Measurements from ENCODE around the gene KCNJ5.
"Not testable (repeated sequence)": the region's sequence is repeated elsewhere in the genome, so short reads cannot be mapped to it uniquely, and the experiment has no call there.

The KCNJ5 gene

GRCh38 chr11:128908391-128909246, 17.5 kb downstream of the KCNJ5 start:
- in situ Hi-C loops (cut with HindIII; ENCODE audit: low sequenced_read_pairs): no loop called here

GRCh38 chr11:128909438-128910125, 18.4 kb downstream of the KCNJ5 start:
- in situ Hi-C loops (cut with HindIII; ENCODE audit: low sequenced_read_pairs): no loop called here

- in situ Hi-C loops (cut with HindIII; ENCODE audit: low sequenced_read_pairs): no loop called here
Observed at GRCh38 chr11:128910576-128910975, 19.4 kb downstream of the KCNJ5 start.

GRCh38 chr11:128911239-128911638, 20.1 kb downstream of the KCNJ5 start:
- in situ Hi-C loops (cut with HindIII; ENCODE audit: low sequenced_read_pairs): no loop called here

- in situ Hi-C loops (cut with HindIII; ENCODE audit: low sequenced_read_pairs): no loop called here
Observed at GRCh38 chr11:128911701-128912100, 20.5 kb downstream of the KCNJ5 start.

- in situ Hi-C loops (cut with HindIII; ENCODE audit: low sequenced_read_pairs): no loop called here
Observed at GRCh38 chr11:128913806-128914205, 22.6 kb downstream of the KCNJ5 start.

GRCh38 chr11:128914216-128915148, 23.3 kb downstream of the KCNJ5 start:
- in situ Hi-C loops (cut with HindIII; ENCODE audit: low sequenced_read_pairs): no loop called here

- in situ Hi-C loops (cut with HindIII; ENCODE audit: low sequenced_read_pairs): no loop called here
Observed at GRCh38 chr11:128915149-128915521, 24.0 kb downstream of the KCNJ5 start.

GRCh38 chr11:128916037-128916572, 24.9 kb downstream of the KCNJ5 start:
- in situ Hi-C loops (cut with HindIII; ENCODE audit: low sequenced_read_pairs): no loop called here

GRCh38 chr11:128916681-128917080, 25.5 kb downstream of the KCNJ5 start:
- in situ Hi-C loops (cut with HindIII; ENCODE audit: low sequenced_read_pairs): no loop called here

- in situ Hi-C loops (cut with HindIII; ENCODE audit: low sequenced_read_pairs): no loop called here
Observed at GRCh38 chr11:128917144-128917724, 26.1 kb downstream of the KCNJ5 start.

- in situ Hi-C loops (cut with HindIII; ENCODE audit: low sequenced_read_pairs): no loop called here
Observed at GRCh38 chr11:128919216-128919615, 28.1 kb downstream of the KCNJ5 start.

GRCh38 chr11:128919635-128920034, 28.5 kb downstream of the KCNJ5 start:
- in situ Hi-C loops (cut with HindIII; ENCODE audit: low sequenced_read_pairs): not testable (repeated sequence)

- in situ Hi-C loops (cut with HindIII; ENCODE audit: low sequenced_read_pairs): no loop called here
Observed at GRCh38 chr11:128920666-128921065, 29.5 kb downstream of the KCNJ5 start.

- in situ Hi-C loops (cut with HindIII; ENCODE audit: low sequenced_read_pairs): no loop called here
Observed at GRCh38 chr11:128921793-128922192, 30.6 kb downstream of the KCNJ5 start.

- in situ Hi-C loops (cut with HindIII; ENCODE audit: low sequenced_read_pairs): no loop called here
Observed at GRCh38 chr11:128924104-128924503, 32.9 kb downstream of the KCNJ5 start.

- in situ Hi-C loops (cut with HindIII; ENCODE audit: low sequenced_read_pairs): no loop called here
Observed at GRCh38 chr11:128924510-128925249, 33.5 kb downstream of the KCNJ5 start.

- in situ Hi-C loops (cut with HindIII; ENCODE audit: low sequenced_read_pairs): no loop called here
Observed at GRCh38 chr11:128925250-128925600, 34.1 kb downstream of the KCNJ5 start.

- in situ Hi-C loops (cut with HindIII; ENCODE audit: low sequenced_read_pairs): no loop called here
Observed at GRCh38 chr11:128926000-128926399, 34.8 kb downstream of the KCNJ5 start.

All from endothelial cell of hepatic sinusoid (primary cell).